Brain microvascular endothelial cell (primary cell): ENCODE measurements around the gene LRRC75B.
A peak's percentile ranks its signal among the peaks of the same experiment; 100 is the strongest.
"Not testable (repeated sequence)": the region's sequence is repeated elsewhere in the genome, so short reads cannot be mapped to it uniquely, and the experiment has no call there.

ENCODE experiments used
- DNase-seq: peaks from one replicate; pipeline ENCODE4 v3.0.0-alpha.2; 2020
- H3K27ac ChIP-seq: fragments of 250-450 bp; sonication (Bioruptor Pico); 2 replicates; pipeline ENCODE4 v1.5.1; 2020; ENCODE audit warnings: mild to moderate bottlenecking, moderate library complexity
- H3K27me3 ChIP-seq: fragments of 250-450 bp; sonication (Bioruptor Pico); replicated peaks from 2 replicates; pipeline ENCODE4 v1.5.1; 2020; ENCODE audit warnings: mild to moderate bottlenecking
- H3K36me3 ChIP-seq: fragments of 250-450 bp; sonication (Bioruptor Pico); replicated peaks from 2 replicates; pipeline ENCODE4 v1.5.1; 2020; ENCODE audit warnings: mild to moderate bottlenecking
- H3K4me3 ChIP-seq: 2 replicates; pipeline ENCODE4 v1.5.1; 2011; ENCODE audit warnings: low read depth, mild to moderate bottlenecking, control low read depth, low read length, moderate library complexity
- in situ Hi-C: cut with HindIII; loops from 2 replicates; pipeline ENCODE4 v1.10.0; 2017; ENCODE audit warnings: low sequenced_read_pairs, low pct_ligation_motif_present
- TF ChIP-seq, protein P1 (sequence below): IDR thresholded peaks from 2 replicates; pipeline ENCODE4 v1.5.1; 2011; ENCODE audit warnings: low read depth, mild to moderate bottlenecking, moderate library complexity, low read length, control low read depth, inconsistent platforms; ENCODE audit errors: missing control alignments

Gene LRRC75B

GRCh38 chr22:24563246-24563645 lies 29.6 kb downstream of the LRRC75B start:
- H3K4me3 ChIP-seq = no peak overlapping the region
- H3K27ac ChIP-seq = no peak overlapping the region
- in situ Hi-C loops = no loop called here
- TF ChIP-seq, protein P1, sequence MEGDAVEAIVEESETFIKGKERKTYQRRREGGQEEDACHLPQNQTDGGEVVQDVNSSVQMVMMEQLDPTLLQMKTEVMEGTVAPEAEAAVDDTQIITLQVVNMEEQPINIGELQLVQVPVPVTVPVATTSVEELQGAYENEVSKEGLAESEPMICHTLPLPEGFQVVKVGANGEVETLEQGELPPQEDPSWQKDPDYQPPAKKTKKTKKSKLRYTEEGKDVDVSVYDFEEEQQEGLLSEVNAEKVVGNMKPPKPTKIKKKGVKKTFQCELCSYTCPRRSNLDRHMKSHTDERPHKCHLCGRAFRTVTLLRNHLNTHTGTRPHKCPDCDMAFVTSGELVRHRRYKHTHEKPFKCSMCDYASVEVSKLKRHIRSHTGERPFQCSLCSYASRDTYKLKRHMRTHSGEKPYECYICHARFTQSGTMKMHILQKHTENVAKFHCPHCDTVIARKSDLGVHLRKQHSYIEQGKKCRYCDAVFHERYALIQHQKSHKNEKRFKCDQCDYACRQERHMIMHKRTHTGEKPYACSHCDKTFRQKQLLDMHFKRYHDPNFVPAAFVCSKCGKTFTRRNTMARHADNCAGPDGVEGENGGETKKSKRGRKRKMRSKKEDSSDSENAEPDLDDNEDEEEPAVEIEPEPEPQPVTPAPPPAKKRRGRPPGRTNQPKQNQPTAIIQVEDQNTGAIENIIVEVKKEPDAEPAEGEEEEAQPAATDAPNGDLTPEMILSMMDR = no peak
- no peaks in the 10 kb centered on the region for H3K27me3 ChIP-seq
- DNase-seq = no peak
- peaks cover 34% of the 10 kb centered on the region for H3K36me3 ChIP-seq

DNA sequence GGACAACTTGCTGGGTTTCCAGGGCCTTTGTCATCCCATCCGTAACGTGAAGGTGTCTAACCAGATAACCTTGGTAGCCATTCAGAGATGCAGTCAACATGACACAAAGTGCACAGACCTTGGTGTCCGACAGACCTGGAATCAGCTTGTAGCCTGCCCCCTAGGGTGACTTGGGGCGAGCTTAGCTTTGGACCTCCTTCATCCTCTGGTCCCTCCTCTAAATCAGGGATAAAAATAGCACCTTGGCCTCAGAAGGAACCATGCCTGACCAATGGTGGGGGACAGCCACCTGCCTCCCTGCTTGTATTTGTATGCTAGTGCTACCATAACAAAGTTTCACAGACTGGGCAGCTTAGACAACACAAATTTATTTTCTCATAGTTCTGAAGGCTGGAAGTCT lies 33.4 kb downstream of the LRRC75B start:
- in situ Hi-C loops = no loop called here
- Histone ChIP-seq H3K4me3 (no peak overlapping the region), H3K27me3 (no peaks in the 10 kb centered on the region), H3K27ac (no peak overlapping the region), H3K36me3 (peaks cover 34% of the 10 kb centered on the region)
- DNase-seq = no peak
- TF ChIP-seq, protein P1 = no peak

DNA sequence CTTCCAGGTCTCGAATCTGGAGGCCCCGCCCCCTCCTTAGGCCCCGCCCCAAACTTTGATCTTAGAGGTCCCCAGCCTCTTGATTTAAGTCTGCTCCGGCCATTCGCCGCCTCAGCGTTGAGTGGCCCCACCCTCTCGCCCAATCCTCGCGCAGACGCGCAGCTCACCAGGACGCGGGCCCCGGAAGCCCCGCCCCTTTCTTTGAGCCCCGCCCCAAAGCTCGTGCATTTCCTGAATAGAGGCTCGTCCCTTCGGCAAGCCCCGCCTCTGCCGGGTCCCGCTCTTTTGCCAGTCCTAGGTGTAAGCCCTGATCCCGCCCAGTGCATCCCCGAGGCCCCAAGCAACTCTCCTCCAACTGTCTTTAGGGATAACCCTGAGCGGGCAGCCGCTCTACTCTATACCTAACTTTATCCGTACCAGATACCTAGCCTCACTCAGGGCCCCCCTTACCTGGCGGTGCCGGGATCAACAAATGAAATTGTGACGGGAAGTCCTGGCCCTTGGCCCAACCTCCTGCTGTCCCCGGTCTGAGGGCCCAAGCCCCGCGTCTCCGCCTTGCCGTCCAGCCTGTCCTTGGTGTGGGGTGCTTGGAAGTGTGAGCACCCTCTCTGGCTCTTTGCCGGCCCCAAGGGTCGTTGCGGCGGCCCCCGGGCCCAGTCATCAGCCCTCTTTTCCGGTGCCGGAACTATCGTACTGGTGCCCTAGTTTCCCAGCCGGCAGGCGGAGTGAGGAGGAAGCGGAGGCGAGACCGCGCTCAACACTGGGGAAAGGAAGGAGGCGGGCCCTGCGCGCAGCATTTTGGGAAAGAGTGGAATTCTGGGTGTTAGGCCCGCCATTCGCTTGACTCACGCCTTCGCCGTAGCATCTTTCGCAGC lies 37.5 kb downstream of the LRRC75B start, which contains the start of gene SNRPD3:
TSS of gene SNRPD3 (plus strand) at position 835 of the 875 bp plus-strand sequence. CDS start 1,676 bp downstream, outside the sequence.
- Histone ChIP-seq H3K4me3 (peak within 1 kb of the TSS; percentile 99), H3K27ac (peak within 1 kb of the TSS; percentile 85), H3K27me3 (no peaks in the 10 kb centered on the region), H3K36me3 (peaks cover 18% of the 10 kb centered on the region)
- TF ChIP-seq, protein P1 = peak; percentile 48
- in situ Hi-C loops = no loop called here
- peak; percentile 99 for DNase-seq

- Histone ChIP-seq H3K4me3 (peak within 1 kb of the TSS; percentile 99), H3K36me3 (peaks cover 20% of the 10 kb centered on the region), H3K27ac (peak within 1 kb of the TSS; percentile 85), H3K27me3 (no peaks in the 10 kb centered on the region)
- TF ChIP-seq, protein P1 = no peak
- peak; percentile 37 for DNase-seq
- in situ Hi-C loops = no loop called here
Measured at GRCh38 chr22:24554313-24555164, 38.3 kb downstream of the LRRC75B start, which contains the start of gene GUCD1. GUCD1 (minus strand) TSS chr22:24555138; CDS start chr22:24554991, 147 bp downstream.

DNA sequence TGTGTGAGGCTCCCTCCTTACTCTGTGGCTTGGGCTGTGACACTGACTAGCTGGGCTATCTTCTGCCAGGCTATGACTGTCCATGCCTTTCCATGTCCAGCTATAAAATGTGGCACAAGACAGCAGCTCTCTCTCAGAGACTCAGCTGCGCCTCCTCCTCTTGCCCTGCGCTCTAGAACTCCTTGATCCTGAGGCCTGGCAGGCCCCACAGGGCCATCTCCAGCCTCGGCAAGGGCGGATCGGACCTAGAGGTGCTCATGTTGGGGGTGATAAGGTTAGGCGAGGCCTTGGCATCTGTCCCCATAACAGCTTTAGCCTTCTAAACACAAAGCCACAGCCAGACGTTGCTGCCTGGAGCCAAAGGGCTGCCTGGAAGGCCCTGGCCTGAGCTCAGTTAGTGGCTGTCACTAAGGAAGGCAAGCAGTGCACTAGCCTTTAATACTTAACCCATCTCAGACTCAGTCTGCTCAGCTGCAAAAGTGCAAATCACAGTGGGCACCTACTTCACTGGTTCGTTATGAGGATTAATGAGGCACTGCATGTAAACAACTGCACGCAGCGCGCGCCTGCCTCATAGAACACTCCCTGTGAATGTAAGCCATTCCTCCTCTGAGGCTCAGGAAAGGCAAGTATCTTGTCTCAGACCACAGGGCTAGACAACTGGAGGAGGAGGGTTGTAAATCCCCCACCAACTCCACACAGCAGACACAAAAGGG lies 39.1 kb downstream of the LRRC75B start:
- TF ChIP-seq, protein P1 = no peak
- peaks cover 13% of the 10 kb centered on the region for H3K36me3 ChIP-seq
- peak; percentile 7 for DNase-seq
- in situ Hi-C loops = no loop called here
- H3K27ac ChIP-seq = peak overlapping the region; percentile 85
- H3K27me3 ChIP-seq = no peaks in the 10 kb centered on the region
- peak overlapping the region; percentile 88 for H3K4me3 ChIP-seq

GRCh38 chr22:24552503-24553286 lies 40.2 kb downstream of the LRRC75B start:
- DNase-seq, H3K27ac ChIP-seq, H3K27me3 ChIP-seq, H3K36me3 ChIP-seq, H3K4me3 ChIP-seq, in situ Hi-C loops: not testable (repeated sequence)
